NCI-H146 treated with DMSO at 0.1 percent for 48 hours (cell line): ENCODE measurements around the gene GNGT2.
A peak's percentile ranks its signal among the peaks of the same experiment; 100 is the strongest.

Experiments
- DNase-seq: peaks from one replicate; lab custom pipeline; 2025; ENCODE audit not compliant: unreplicated experiment; lab: John Stamatoyannopoulos, UW

GNGT2 gene

DNA sequence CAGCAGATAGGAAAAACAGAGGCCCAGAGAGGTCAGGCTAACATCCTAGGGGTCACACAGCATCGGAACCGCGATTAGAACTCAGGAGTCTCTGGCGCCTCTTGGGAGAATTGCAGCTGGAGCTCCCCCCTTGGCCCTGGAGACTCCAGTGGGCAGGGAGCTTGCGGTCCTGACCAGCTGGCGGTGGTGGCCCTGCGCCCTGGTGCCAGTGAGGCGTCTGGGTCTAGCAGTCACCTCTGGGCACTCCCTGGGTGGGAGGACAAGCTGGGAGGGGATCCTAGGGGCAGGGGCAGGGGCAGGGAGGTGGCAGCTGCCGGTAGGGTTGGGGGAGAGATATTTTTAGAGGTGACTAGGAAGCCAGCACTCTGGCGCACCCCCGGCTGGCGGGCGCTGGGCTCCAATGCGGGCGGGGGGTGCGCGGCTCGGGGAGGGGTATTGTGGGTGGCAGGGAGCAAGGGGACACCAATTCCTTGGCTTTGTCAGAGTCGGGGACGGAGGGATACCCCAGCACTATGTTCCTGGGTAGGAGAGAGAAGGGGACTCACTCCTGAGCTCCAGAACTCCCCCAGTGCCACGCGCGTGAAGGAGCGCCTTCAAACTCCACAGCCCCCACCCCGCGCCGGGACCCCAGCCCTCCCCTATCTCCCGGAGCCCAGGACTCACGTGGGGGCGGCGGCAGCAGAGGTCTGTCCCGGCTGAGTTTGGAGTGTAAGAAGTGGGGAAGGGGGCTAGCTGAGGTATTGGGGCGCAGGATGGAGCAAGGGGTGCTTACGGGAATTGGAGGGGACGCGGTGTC lies 19.6 kb upstream of the GNGT2 start:
- DNase-seq = no peak

DNA sequence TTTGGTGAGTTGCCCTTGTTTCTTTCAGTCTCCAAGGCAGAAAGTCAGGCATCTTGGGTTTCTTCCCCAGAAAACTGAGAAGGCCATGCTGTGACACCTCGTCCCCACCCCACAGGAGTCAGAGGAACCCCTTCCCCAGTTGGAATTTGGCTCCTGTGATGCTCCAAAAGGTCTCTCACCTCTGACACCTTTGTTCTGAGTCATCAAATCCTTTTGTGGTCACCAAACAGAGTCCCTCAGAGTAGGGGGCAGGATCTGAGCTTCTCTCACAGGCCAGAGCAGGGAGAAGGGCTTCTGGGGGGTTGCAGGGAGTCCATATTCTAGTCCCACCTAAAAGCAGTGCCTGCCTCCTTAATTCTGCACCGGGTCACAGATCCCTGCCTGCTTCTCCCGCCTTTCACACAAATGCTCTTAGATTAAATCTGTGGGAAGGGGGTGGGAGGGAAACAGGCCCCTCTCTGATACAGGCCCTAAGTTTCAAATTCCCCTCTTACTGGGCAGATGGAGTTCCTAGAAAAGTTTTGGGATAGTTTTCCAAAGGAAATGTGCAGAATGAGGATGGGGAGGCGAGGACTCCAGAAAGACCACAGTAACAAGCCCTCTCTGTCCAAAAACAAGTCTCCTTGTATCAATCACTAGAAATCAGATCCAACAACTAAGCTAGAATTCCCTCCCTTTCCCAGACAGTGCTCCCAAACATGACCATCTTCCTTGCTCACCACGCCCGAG lies 18.9 kb upstream of the GNGT2 start:
- DNase-seq = no peak

DNA sequence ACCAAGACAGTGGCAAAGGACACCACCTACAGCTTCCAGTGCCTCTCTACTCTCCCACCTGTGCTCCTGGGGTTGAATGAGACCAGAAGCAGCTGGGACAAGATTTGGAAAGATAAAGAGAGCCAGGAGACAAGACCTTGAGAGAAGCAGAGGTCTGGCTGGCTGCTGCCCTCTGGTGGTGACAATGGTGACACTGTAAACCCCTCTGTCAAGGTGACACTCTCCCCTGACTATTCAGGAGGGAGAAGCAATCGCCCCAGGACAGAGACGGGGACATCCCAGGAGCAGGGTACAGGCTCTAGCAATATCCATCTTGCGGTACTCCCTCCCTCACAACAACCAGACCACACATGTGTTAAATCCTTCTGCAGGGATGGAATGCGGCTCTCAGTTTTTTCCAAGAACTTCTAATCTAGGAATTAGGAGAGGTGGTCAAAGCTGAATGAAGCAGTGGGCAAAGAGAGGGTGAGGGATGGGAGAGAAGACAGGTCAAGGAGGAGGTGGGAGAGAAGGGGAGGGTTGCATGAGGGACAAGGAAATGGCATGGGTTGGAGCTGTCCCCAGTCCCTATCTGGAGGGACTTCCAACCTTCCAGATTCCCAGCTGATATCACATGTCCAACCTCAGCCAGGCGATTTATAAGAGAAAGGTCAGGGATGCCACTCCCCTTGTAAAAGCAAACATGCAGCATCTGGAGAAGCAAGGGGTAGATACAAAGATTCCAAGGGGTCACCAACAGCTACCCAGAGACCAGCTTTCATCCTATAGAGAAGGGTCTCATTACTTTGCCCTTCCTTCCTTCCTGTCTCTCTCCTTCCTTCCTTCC lies 17.3 kb upstream of the GNGT2 start:
- DNase-seq = peak; percentile 9

DNA sequence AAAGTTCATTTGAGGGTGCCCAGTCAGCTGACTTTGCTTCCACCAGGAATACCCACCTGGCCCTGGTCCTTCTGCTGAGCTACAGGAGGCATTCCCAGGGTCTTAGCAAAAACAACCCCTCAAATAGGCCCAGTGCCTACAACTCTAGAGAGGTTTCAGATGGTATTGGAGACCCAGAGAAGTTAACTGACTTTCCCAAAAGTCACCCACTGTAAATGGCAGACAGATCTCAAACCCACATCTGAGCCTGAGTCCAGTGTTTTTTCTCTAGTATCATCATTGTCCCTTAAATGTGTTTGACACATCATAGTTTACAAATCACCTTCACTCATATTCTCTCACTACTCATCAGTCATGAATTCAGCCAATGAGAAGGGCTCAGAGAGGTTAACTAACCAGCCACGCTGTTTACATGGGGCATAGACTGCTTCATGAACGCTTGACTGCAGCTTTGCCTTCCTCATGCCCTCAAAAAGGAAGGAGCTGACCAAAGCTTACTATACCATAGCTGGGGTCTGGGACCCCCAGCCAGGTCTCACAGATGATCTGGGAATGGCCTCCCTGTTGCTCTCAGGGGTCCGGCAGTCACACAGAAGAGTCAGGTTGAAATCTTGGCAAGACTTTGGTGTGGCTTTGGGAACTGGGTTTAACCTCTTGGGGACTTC lies 16.5 kb upstream of the GNGT2 start:
- DNase-seq = no peak

DNA sequence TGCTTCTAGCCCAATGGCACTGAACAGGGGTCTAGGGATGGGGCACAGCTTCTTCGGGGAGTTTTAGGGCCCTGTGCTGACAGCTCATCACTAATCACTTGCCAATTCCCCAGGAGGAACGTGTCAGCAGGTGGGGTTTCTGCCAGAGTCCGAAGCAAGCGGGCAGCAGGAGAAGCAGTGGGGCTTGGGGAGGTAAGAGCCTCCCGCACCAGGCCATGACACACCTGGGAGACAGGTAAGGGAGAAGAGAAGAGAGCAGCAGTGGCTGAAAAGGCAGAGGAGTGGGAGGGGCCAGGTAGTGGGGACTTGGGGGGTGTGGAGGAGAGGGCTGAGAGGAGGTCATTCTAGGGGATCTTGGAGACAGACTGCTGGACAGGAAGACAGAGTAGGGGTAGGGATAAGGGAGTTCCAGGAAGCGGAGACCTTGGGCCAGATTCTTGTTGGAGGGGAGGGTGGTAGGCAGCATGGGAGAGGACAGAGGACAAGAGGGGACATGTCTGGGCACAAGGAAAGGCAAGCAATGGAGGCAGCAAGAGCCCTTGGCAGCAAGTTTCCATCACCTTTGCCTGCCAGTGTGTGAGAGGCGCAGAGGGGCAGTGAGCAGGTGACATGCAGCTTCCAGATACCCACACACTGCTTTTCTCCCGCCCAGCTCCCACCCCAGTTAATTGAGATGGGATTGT lies 15.3 kb upstream of the GNGT2 start:
- DNase-seq = no peak

DNA sequence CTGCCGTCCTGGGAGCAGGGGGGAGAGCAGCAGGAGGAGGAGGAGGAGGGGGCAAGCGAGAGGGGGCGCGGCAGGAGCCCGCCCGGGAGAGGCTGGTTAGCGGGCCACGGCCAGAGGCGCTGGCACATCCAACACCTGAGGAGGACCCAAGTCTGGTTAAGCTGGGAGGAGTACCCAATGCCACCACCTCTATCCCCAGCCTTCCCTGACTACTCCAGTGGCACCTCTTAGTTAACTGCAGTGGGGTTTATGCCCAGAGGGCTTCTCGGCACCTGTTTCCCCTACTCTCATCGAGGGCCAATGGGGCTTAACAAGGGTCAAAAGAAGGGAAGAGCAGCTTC lies 14.6 kb upstream of the GNGT2 start:
- DNase-seq = no peak

DNA sequence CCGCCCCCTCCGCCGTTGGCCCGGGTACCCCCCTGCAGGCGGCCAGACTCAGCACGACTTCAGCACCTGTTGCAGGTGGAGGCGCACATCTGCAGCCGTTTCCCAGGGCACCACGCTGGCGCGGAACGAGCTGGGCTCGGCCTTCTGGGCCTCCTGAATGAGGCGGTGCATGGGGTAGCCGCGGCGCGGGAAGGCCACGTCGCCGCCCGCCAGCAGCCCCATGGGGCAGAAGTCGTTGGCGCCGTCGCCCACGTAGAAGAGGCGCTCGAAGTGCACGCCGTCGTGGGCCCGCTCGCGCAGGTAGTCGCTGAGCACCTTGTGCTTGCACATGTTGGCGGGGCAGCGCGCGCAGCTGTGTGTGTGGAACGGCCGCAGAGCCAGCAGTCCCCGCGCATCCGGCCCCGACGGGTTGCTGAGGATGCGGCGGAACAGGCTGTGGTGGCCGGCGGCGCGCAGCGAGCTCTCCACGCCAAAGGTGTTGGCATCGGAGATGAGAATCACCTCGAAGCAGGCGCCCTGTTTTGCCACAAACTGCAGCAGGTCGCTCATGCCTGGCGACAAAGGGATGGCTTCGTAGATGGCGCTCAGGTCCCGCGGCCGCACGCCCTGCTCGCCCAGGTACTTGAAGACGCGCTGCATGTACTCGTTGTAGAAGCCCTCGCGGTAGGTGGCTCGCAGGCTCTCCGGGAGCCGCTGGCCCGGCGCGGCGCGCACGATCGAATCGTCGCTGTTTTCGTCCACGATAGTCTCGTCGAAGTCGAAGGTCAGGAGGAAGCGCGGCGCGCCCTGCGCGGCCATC lies 14.0 kb upstream of the GNGT2 start:
- DNase-seq = peak; percentile 3

DNA sequence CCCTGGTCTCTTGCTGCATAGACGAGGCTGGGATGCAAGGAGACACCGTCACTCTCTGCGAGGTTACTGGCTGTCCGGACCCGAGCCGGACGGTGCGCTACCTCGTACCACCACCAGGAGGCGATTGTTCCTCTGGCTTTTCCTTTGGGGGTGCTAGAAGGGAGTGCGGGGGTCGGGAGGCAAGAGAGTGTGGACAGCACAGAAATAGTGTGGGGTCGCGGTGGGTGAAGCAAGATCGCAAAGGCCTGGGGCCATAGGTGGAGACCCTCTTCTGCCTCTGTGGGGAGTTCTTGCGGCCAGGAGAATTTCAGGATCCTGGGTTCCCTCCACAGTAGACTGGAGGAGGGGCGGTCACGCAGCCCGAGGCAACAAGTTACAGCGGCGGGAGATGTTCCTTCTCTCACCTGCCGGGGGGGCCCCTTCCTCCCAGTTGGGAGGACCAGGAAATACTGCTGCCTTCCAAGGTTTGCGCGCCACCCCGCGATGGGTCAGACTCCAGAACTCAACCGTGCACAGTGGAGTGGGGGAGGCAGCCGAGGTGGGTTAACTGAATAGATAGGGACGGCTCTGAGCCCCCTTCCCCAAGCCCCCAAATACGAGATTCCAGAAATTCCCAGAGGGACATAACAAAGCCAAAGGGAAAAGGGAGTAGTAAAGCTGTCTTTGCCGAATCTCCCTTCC lies 13.3 kb upstream of the GNGT2 start:
- no peak for DNase-seq

DNA sequence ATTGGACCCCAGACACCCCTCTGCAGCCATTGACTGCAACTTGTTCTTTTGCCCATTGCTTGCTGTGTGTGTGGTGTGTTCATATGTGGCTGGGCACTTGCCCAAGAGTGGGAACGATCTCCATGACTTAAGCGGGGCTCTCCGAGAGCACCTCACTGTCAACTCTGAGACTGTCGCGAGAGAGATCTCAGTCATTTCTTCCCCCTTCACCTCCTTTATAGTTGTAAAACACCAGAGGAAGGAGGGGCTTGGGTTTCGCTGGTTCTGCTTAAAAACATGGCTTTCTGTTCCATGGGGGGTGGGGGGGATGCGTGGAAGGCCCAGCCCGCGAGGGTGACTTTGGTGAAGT lies 12.8 kb upstream of the GNGT2 start:
- no peak for DNase-seq

DNA sequence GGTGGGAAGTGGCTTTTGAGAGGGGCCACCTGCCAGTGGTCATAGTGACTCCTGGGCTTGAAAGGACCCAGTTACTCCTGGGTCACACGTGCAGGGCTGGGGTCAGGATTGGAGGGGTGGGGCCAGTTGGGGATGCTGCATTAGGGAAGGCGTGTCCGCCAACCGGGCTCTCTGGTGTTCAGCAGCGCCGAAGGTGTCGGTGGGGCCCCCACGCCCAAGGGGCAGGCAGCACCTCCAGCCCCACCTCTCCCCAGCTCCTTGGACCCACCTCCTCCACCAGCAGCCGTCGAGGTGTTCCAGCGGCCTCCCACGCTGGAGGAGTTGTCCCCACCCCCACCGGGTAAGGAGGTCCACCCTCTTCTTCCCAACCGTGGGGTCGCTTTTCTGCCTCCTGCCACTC lies 9.6 kb upstream of the GNGT2 start:
- no peak for DNase-seq

DNA sequence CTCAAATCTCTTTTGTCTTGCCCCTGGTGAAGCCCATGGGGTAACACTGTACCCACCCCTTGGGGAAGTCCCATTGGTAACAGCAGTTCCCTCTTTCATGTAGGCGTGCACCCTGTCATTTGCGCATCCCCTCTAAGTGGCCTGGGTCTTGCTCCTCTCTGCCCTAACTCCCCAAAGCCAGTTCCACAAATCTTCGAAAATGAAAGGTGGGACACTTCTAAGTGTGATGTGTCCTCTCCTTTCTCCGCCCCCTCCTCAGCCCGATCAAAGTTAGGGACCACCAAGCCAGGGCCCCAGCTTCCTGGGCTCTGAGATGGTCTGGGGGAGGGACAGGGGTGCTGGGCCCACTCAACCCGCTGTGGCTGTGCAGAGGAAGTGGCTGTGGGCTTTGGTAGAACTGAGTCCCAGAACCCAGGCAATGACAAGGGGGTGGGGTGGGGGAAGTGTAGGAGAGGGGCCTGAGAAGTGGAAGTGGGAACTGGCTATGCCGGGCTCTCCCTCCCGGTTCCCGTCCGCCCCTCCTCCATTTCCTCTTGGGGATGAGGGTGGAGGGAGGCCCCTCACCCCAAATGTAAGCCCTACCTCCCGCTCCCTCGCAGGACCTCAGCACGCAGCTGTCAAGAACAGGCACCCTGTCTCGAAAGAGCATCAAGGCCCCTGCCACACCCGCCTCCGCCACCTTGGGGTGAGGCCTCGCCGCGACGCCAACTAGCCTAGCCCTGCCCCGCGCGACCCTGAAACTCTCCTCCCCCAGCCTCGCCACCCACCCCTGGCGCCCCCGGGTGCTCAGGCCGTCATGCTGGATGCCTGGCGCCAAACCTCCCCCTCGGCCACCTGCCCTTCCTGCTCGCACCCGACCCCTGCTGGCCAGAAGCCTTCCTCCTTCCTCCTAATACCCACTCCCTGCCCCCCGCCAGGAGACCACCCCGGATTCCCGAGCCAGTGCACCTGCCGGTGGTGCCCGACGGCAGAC lies 8.9 kb upstream of the GNGT2 start:
- no peak for DNase-seq

DNA sequence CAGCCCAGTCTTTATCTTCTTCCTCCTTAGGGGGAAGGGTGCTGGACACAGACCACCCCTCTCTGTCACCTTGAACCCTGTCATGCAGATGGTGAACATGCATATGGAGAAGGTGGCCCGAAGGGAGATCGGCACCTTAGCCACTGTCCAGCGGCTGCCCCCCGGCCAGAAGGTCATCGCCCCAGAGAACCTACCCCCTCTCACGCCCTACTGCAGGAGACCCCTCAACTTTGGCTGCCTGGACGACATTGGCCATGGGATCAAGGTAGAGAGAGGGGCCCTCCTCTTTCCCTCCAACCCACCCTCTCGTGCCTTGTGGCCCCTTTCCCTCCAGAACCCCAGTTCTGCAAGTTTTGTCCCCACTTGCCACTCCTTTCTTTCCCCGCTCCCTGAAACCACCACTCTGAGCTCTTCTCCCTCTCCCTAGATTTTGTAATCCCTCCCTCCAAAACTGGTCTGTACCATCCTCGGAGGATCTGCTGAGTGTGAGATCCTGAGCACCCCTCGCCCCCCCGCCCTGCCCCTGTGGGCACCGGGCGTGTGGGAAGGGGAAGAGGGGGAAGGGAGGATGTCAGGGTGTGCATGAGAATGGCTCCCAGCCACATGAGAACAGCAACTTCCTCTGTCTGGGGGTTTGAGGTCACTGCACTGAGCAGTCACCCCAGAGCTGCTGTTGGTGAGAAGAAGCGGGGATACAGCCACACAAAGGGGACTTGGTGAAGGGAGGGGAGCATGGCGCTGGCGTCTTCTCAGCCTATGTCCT lies 7.5 kb upstream of the GNGT2 start:
- no peak for DNase-seq

DNA sequence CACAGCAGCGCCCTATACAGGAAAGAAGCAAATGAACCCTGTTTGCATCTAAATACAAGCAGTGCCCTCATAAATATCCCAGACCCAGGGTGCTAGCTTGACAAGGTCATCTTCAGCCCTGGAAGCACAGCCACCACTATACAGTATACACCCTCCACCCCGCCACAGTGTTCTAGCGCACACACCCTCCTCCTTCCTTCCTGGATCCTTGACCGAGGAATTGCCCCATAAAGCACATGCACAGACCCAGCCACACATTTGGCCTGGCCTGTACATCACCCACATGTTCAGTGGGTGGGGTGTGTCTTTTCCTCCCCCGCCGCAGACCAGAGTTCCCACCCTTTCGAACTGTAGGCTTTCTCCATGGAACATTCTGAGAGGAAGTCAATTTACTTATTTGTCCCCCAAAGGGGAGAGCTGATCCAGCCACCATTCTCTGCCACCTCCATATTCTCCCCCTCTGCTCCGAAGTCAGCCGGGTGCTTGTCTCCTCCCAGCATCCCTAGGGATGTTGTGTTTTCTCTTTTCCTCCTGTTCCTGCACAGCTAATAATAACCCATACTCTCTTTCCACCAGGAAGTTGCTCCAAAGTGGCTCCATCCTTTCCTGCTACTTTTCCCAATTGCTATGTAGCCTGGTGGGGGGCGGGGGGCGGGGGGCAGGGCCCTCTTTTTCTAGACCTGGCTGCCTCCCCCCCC lies 6.7 kb upstream of the GNGT2 start:
- no peak for DNase-seq

DNA sequence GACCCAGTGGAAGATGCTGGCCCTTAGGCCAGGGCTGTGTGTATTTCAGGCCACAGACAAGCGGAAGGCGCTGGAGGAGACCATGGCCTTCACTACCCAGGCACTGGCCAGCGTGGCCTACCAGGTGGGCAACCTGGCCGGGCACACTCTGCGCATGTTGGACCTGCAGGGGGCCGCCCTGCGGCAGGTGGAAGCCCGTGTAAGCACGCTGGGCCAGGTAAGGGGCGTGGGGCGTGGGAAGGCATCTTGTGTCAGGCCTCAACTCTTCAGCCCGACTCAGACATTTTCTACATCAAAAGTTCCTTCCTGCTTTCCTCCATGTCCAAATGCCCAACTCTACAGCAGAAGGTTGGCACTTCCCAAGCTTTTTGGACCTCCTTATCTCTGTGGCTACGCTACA lies 6.1 kb upstream of the GNGT2 start:
- DNase-seq = no peak

DNA sequence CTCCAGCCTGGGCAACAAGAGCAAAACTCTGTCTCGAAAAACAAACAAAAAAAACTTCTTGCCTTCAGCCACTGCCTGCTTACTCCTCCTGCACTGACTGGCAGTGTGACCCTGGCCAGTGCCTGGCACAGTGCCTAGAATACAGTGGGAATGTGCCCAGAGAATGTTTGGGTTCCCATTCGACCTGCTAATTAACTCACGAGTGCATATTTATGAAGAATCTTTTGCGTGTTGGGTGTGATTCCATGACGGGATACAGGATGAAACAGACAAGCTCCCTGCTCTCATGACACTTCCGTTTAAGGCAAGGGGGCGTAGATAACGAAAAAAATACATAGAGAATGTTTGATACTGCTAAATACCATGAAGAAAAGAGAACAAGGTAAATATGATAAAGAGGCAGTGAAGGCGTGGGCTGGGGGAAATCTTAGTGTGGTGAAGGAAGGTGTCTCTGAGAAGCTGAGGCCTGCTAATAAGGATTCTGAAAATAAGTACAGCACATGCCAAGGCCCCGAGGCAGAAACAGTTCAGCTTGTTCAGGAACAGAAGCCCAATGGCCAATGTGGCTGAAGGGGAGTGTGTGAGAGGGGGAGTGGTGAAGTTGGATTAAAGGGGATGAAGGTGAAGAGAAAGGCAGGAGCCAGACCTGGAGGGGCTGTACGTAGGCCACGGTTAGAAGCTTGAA lies 4.4 kb upstream of the GNGT2 start:
- no peak for DNase-seq

DNA sequence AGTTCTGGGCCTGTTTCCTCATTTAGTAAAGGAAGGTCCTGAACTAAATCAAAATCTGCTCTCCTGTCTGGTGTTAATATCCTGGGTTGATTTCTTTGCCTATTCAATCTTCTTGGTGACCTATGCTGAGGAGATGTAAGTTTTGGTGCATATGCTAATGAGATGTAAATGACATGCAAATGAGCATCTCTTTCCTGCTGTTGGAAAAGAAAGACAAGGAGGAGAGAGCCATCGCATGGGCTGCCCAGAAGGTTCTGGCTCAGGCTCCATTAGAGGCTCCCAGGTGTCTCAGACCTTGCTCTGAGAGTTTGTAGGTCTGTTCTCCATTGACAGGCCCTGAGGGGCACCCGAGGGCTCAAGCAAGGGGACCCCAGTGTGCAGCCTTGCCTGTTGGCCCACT lies 3.5 kb upstream of the GNGT2 start:
- DNase-seq = no peak
